Left ventricle myocardium inferior (tissue), 1 donor: ENCODE data around the gene SRCAP. TPM values are rescaled to one million over a fixed set of nuclear protein-coding genes. Genes with fewer than 3 reads are reported as not detected.

Source experiments
- DNase-seq: peaks from one replicate; pipeline ENCODE4 v3.0.0-alpha.2; 2020
- H3K27ac ChIP-seq: fragments of 200-600 bp; replicated peaks from 2 replicates; pipeline ENCODE4 v1.8.0; 2021
- H3K27me3 ChIP-seq: fragments of 200-600 bp; 2 replicates; pipeline ENCODE4 v1.8.0; 2021; ENCODE audit warnings: low read depth
- H3K36me3 ChIP-seq: fragments of 200-600 bp; 2 replicates; pipeline ENCODE4 v1.8.0; 2021
- H3K4me1 ChIP-seq: fragments of 200-600 bp; 2 replicates; pipeline ENCODE4 v1.8.0; 2021
- H3K4me3 ChIP-seq: fragments of 200-600 bp; 2 replicates; pipeline ENCODE4 v1.8.0; 2021; ENCODE audit warnings: mild to moderate bottlenecking, moderate library complexity
- H3K9me3 ChIP-seq: fragments of 200-600 bp; replicated peaks from 2 replicates; pipeline ENCODE4 v1.8.0; 2021
- intact Hi-C: fragments of 100-400 bp; cut with micrococcal nuclease; formaldehyde crosslinking; loops from one replicate; pipeline ENCODE4 v1.11.0; 2022
- total RNA-seq: library from RNA; stranded (reverse); fragmentation: NEBNext Ultra II Directional; extraction: Animal tissue kit (Norgen Biotek cat#: 25700); gene quantifications from one replicate; pipeline ENCODE4 v1.2.1, GENCODE V29; 2021
- TF ChIP-seq, protein P1 (sequence below): fragments of 200-600 bp; IDR thresholded peaks from 2 replicates; pipeline ENCODE4 v1.8.0; 2021; ENCODE audit warnings: antibody characterized with exemption, mild to moderate bottlenecking, borderline replicate concordance
- donor health status: DM: no; HTN: yes; CAD: no; lungs with severe emphysema.

SRCAP gene
- total RNA-seq, 1 donor from 2014 or later: 42.5 TPM

DNA sequence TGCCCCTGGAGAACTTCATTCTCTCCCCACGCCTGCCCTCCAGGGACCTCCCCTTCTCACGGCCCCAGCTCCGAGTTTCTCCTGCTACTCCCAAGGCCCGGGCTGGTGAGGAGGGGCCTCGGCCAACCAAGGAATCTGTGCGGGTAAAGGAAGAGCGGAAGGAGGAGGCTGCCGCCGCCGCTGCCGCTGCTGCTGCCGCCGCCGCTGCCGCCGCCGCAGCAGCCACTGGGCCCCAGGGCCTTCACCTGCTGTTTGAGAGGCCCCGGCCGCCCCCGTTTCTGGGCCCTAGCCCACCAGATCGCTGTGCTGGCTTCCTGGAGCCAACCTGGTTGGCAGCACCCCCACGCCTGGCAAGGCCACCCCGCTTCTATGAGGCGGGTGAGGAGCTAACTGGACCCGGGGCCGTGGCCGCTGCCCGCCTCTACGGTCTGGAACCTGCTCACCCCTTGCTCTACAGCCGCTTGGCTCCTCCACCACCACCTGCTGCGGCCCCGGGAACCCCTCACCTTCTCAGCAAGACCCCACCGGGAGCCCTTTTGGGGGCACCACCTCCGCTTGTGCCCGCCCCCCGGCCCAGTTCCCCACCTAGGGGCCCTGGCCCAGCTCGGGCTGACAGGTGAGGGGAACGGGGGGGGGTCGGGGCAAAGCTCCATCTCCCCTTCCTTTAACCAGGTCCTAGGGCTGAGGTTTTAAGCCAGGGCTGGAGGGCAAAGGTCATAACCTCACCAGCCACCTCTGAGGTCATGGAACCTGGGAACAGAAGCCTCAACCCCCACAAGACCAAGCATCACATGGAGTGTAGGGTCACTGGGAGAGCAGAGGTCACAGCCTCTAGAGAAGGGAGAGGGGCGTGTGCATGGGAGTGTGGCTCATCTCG, 29.7 kb upstream of the SRCAP start:
- no peak for DNase-seq
- intact Hi-C loops: no loop called here
- H3K4me3 ChIP-seq: no peak overlapping the region
- H3K27me3 ChIP-seq: no peaks in the 10 kb centered on the region
- H3K27ac ChIP-seq: no peak overlapping the region
- peaks cover 7% of the 10 kb centered on the region for H3K4me1 ChIP-seq
- peaks cover 69% of the 10 kb centered on the region for H3K36me3 ChIP-seq
- H3K9me3 ChIP-seq: no peaks in the 10 kb centered on the region
- TF ChIP-seq, protein P1, sequence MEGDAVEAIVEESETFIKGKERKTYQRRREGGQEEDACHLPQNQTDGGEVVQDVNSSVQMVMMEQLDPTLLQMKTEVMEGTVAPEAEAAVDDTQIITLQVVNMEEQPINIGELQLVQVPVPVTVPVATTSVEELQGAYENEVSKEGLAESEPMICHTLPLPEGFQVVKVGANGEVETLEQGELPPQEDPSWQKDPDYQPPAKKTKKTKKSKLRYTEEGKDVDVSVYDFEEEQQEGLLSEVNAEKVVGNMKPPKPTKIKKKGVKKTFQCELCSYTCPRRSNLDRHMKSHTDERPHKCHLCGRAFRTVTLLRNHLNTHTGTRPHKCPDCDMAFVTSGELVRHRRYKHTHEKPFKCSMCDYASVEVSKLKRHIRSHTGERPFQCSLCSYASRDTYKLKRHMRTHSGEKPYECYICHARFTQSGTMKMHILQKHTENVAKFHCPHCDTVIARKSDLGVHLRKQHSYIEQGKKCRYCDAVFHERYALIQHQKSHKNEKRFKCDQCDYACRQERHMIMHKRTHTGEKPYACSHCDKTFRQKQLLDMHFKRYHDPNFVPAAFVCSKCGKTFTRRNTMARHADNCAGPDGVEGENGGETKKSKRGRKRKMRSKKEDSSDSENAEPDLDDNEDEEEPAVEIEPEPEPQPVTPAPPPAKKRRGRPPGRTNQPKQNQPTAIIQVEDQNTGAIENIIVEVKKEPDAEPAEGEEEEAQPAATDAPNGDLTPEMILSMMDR: no peak

DNA sequence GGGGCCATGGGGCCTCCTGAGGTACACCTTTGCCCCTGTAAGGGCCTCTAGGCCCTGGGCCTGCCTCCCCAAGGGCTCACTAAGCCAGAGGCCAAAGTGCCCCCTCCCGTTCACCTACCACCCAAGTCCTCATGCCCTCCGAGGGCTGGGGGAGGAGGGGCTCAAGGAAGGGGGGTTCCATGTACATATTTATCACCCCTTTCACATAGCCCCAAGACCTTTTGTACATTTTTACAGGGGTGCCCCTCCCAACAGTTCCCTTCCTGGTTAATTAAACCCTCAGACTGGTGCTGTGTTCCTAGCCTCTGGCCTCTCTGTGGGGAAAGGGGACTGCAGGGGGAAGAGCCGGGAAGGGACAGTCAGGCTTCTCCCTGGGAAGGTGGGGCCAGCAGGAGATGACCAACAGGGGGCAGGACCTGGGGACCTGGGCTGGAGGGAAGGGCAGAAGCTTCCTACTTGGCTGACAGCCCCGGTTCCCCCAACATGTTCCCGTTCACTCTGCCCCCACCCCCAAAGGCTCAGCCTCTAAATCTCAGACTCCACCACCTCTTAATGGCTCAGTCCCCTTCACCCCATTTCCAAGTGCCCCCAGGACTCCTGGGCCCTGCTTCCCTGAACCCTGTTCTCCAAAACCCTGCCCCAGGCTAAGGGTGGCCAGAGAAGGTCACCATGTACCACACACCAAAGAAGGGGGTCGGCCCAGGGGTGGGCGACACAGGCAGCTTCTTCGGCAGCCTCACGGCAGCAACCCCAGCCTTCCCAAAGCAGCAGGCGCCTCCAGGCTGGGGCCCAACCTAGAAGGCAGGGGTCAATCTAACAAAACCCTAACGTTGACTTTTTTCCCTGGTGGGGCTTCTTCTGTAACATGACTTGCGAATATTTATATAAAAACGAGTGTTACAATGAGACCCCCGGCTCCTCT, 28.8 kb upstream of the SRCAP start:
- Histone ChIP-seq H3K9me3 (no peaks in the 10 kb centered on the region), H3K36me3 (peaks cover 60% of the 10 kb centered on the region)
- intact Hi-C loops: no loop called here

DNA sequence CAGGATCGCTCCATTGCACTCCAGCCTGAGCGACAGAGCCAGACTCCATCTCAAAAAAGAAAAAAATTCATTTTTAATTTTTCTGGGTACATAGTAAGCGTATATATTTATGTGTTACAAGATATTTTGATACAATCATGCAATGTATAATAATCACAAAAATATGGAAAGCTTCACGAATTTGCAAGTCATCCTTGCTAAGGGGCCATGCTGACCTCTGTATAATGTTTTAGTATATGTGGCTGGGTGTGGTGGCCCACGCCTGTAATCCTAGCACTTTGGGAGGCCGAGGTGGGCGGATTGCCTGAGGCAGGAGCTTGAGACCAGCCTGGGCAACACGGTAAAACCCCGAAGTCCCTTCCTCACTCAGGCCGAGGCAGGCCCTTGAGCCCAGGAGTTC, 23.8 kb upstream of the SRCAP start:
- H3K27me3 ChIP-seq: no peaks in the 10 kb centered on the region
- intact Hi-C loops: no loop called here
- H3K4me1 ChIP-seq: no peaks in the 10 kb centered on the region
- H3K36me3 ChIP-seq: peaks cover 10% of the 10 kb centered on the region
- TF ChIP-seq, protein P1: no peak
- H3K4me3 ChIP-seq: no peak overlapping the region
- H3K27ac ChIP-seq: no peak overlapping the region
- DNase-seq: no peak
- H3K9me3 ChIP-seq: no peaks in the 10 kb centered on the region

More for the DNA sequence above, 28.8 kb upstream of the SRCAP start:
- no peaks in the 10 kb centered on the region for H3K27me3 ChIP-seq
- H3K4me3 ChIP-seq: no peak overlapping the region
- TF ChIP-seq, protein P1: no peak
- DNase-seq: no peak
- no peak overlapping the region for H3K27ac ChIP-seq
- peaks cover 4% of the 10 kb centered on the region for H3K4me1 ChIP-seq

DNA sequence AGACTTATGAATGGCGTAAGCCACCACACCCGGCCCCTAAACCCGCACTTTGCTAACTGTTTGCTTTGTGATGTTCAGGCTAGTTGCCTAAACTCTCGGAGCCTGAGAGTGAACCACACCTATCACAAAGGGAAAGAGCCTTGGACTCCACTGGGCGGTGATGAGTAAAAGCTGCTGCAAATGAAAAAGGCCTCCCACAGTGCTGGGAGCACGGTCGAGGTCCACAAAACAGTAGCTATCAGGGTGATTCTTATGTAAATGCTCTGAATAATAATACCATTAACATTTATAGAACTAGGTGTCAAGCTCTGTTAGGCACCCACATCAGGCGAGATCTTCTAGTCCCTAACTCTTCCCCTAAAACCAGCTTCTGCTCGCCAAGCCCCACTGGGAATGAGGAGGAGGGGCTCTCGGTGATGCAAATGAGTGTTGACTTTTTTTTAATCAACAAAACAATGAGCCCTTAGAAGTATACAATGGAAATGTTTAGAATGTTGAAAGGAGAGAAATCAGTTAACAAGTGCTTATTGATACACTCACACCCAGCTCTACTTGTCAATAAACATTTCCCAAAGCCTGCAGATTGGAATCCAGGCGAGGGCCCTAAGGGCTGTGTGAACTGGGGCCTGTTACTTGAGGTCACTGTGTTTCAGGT, 20.9 kb upstream of the SRCAP start:
- DNase-seq: no peak
- no peak overlapping the region for H3K4me3 ChIP-seq
- no peaks in the 10 kb centered on the region for H3K4me1 ChIP-seq
- H3K9me3 ChIP-seq: no peaks in the 10 kb centered on the region
- no peak overlapping the region for H3K27ac ChIP-seq
- H3K36me3 ChIP-seq: no peaks in the 10 kb centered on the region
- TF ChIP-seq, protein P1: no peak
- H3K27me3 ChIP-seq: no peaks in the 10 kb centered on the region
- intact Hi-C loops: no loop called here

DNA sequence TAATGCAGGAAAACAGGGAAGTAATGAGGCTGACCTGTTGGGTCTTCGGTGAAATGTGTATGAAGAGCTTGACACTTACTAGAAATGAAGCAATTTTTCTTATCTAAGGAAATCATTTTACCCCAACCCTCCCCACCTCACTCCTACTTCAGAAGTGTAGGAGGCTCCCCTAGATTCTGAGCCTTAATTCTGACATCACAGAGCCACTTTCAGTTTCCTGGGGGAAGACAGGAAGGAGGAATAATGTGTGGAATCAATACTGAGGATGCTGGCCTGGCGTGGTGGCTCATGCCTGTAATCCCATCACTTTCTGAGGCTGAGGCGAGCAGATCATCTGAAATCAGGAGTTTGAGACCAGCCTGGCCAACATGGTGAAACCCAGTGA, 20.4 kb upstream of the SRCAP start:
- no peak overlapping the region for H3K4me3 ChIP-seq
- TF ChIP-seq, protein P1: no peak
- no peak for DNase-seq
- intact Hi-C loops: no loop called here
- H3K27ac ChIP-seq: no peak overlapping the region
- no peaks in the 10 kb centered on the region for H3K9me3 ChIP-seq
- no peaks in the 10 kb centered on the region for H3K4me1 ChIP-seq
- no peaks in the 10 kb centered on the region for H3K27me3 ChIP-seq
- no peaks in the 10 kb centered on the region for H3K36me3 ChIP-seq
